Brain microvascular endothelial cell (primary cell): ENCODE data around the gene SHOC2.

Experiments
- DNase-seq: peaks from one replicate; pipeline ENCODE4 v3.0.0-alpha.2; 2020
- H3K27ac ChIP-seq: fragments of 250-450 bp; sonication (Bioruptor Pico); 2 replicates; pipeline ENCODE4 v1.5.1; 2020; ENCODE audit warnings: mild to moderate bottlenecking, moderate library complexity
- H3K27me3 ChIP-seq: fragments of 250-450 bp; sonication (Bioruptor Pico); replicated peaks from 2 replicates; pipeline ENCODE4 v1.5.1; 2020; ENCODE audit warnings: mild to moderate bottlenecking
- H3K36me3 ChIP-seq: fragments of 250-450 bp; sonication (Bioruptor Pico); replicated peaks from 2 replicates; pipeline ENCODE4 v1.5.1; 2020; ENCODE audit warnings: mild to moderate bottlenecking
- H3K4me3 ChIP-seq: 2 replicates; pipeline ENCODE4 v1.5.1; 2011; ENCODE audit warnings: low read depth, mild to moderate bottlenecking, control low read depth, low read length, moderate library complexity
- CTCF ChIP-seq: IDR thresholded peaks from 2 replicates; pipeline ENCODE4 v1.5.1; 2011; ENCODE audit warnings: low read depth, mild to moderate bottlenecking, moderate library complexity, low read length, control low read depth, inconsistent platforms; ENCODE audit errors: missing control alignments
- in situ Hi-C: cut with HindIII; loops from 2 replicates; pipeline ENCODE4 v1.10.0; 2017; ENCODE audit warnings: low sequenced_read_pairs, low pct_ligation_motif_present

The SHOC2 gene

GRCh38 chr10:110873951-110874350 lies 45.5 kb upstream of the SHOC2 start:
- no peak for TF ChIP-seq CTCF
- H3K4me3 ChIP-seq: peak overlapping the region; percentile 76
- H3K36me3 ChIP-seq: no peaks in the 10 kb centered on the region
- H3K27ac ChIP-seq: no peak overlapping the region
- no peak for DNase-seq
- H3K27me3 ChIP-seq: no peaks in the 10 kb centered on the region
- in situ Hi-C loops: no loop called here

GRCh38 chr10:110876000-110876399 lies 43.4 kb upstream of the SHOC2 start:
- in situ Hi-C loops: no loop called here
- H3K36me3 ChIP-seq: no peaks in the 10 kb centered on the region
- no peak overlapping the region for H3K4me3 ChIP-seq
- H3K27me3 ChIP-seq: no peaks in the 10 kb centered on the region
- no peak overlapping the region for H3K27ac ChIP-seq
- no peak for TF ChIP-seq CTCF
- DNase-seq: no peak

GRCh38 chr10:110876788-110877187 lies 42.6 kb upstream of the SHOC2 start:
- in situ Hi-C loops: no loop called here
- H3K4me3 ChIP-seq: no peak overlapping the region
- no peak for TF ChIP-seq CTCF
- DNase-seq: no peak
- H3K27me3 ChIP-seq: no peaks in the 10 kb centered on the region
- no peak overlapping the region for H3K27ac ChIP-seq
- peaks cover 3% of the 10 kb centered on the region for H3K36me3 ChIP-seq

GRCh38 chr10:110880012-110880411 lies 39.4 kb upstream of the SHOC2 start:
- in situ Hi-C loops: no loop called here
- H3K27ac ChIP-seq: no peak overlapping the region

GRCh38 chr10:110881247-110881646 lies 38.2 kb upstream of the SHOC2 start:
- Histone ChIP-seq H3K27ac (no peak overlapping the region), H3K36me3 (peaks cover 3% of the 10 kb centered on the region), H3K27me3 (no peaks in the 10 kb centered on the region), H3K4me3 (no peak overlapping the region)
- TF ChIP-seq CTCF: no peak
- no peak for DNase-seq
- in situ Hi-C loops: no loop called here

More at GRCh38 chr10:110880012-110880411, 39.4 kb upstream of the SHOC2 start:
- DNase-seq: no peak
- no peak for TF ChIP-seq CTCF
- H3K27me3 ChIP-seq: no peaks in the 10 kb centered on the region
- H3K36me3 ChIP-seq: peaks cover 3% of the 10 kb centered on the region
- H3K4me3 ChIP-seq: no peak overlapping the region

- H3K27me3 ChIP-seq: no peaks in the 10 kb centered on the region
- H3K36me3 ChIP-seq: peaks cover 3% of the 10 kb centered on the region
- in situ Hi-C loops: no loop called here
- no peak for TF ChIP-seq CTCF
- DNase-seq: no peak
- no peak overlapping the region for H3K27ac ChIP-seq
- H3K4me3 ChIP-seq: no peak overlapping the region
Observed at GRCh38 chr10:110881905-110882304, 37.5 kb upstream of the SHOC2 start.
